DND-41 (cell line): ENCODE results near the gene MRM2.

Experiments
- EZH2 ChIP-seq: IDR thresholded peaks from 3 replicates; pipeline ENCODE4 v1.6.1; 2012; ENCODE audit warnings: borderline replicate concordance, low read depth, mild to moderate bottlenecking, moderate library complexity, low read length, inconsistent platforms; ENCODE audit not compliant: severe bottlenecking
- TF ChIP-seq, protein P1 (sequence below): IDR thresholded peaks from 2 replicates; pipeline ENCODE4 v1.5.1; 2012; ENCODE audit warnings: borderline replicate concordance, low read length, moderate library complexity, mild to moderate bottlenecking; ENCODE audit not compliant: poor library complexity, severe bottlenecking; ENCODE audit errors: extremely low read depth

DNA sequence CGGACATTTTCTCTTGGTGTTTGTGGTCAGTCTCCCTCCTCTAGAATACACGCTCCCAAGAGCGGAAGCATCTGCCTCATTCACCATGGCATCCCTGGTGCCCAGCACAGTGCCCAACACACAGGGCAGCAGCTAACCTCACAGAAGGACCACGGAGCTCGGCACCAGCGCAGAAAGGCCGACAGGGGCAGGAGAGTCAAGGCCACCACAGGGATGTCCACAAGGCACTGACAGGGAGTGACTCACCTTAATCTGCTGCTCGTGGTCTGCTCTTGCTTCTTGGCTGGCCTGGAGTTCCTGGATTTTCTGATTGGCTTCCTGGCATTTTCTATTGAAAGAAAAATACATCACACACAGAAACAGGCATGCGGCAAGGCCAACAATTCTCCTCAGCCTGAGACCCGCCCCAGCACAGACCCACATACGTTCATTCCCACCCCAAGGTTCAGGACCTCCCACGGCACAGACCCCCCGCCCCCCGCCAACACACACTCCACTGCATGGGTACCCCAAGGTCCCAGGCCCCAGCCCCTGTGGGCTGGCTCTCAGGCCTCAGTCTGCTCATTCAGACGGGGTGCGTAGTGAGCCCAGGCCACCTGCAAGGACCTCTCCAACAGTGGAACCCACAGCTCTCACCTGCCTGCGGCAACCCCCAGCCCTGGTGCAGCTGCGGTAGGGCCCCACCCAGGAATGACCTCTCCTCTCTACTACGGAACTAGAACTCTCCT, 24.1 kb downstream of the MRM2 start:
- TF ChIP-seq EZH2 = no peak
- TF ChIP-seq, protein P1, sequence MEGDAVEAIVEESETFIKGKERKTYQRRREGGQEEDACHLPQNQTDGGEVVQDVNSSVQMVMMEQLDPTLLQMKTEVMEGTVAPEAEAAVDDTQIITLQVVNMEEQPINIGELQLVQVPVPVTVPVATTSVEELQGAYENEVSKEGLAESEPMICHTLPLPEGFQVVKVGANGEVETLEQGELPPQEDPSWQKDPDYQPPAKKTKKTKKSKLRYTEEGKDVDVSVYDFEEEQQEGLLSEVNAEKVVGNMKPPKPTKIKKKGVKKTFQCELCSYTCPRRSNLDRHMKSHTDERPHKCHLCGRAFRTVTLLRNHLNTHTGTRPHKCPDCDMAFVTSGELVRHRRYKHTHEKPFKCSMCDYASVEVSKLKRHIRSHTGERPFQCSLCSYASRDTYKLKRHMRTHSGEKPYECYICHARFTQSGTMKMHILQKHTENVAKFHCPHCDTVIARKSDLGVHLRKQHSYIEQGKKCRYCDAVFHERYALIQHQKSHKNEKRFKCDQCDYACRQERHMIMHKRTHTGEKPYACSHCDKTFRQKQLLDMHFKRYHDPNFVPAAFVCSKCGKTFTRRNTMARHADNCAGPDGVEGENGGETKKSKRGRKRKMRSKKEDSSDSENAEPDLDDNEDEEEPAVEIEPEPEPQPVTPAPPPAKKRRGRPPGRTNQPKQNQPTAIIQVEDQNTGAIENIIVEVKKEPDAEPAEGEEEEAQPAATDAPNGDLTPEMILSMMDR = no peak
